ENCODE results near the gene PPFIBP1. TPM values are rescaled to one million over a fixed set of nuclear protein-coding genes. Genes with fewer than 3 reads are reported as not detected.

The PPFIBP1 gene
- polyA plus RNA-seq, 1 experiment = 47.5 TPM

GRCh38 chr12:27530157-27530922 is 6.3 kb downstream of the PPFIBP1 start:
- TF ChIP-seq CTCF (IDR thresholded peaks at IDR 0.05; ENCODE audit: insufficient read depth, low read depth, low read length) = no peak
- no peaks in the 10 kb centered on the region for H3K36me3 ChIP-seq (ENCODE audit: control insufficient read depth, insufficient read depth, low read length)
- no peak for DNase-seq (ENCODE audit: low read depth)
- no peak overlapping the region for H3K4me3 ChIP-seq (ENCODE audit: low read depth, low read length)
- ChIA-PET CTCF (interaction anchor here (0.8 to 2.2 kb wide), 3 partner anchors 23 to 97 kb away, joined by 3 to 6 read pairs (median 3); no protein-coding TSS in a partner anchor), POLR2A (interaction anchor here (0.6 kb wide), 1 partner anchor 10 kb away, joined by 3 read pairs; no protein-coding TSS in a partner anchor)
- H3K27me3 ChIP-seq (ENCODE audit: control insufficient read depth, insufficient read depth, low read length) = no peaks in the 10 kb centered on the region

- Histone ChIP-seq H3K27me3 (ENCODE audit: control insufficient read depth, insufficient read depth, low read length) (no peaks in the 10 kb centered on the region), H3K4me3 (ENCODE audit: low read depth, low read length) (no peak overlapping the region), H3K36me3 (ENCODE audit: control insufficient read depth, insufficient read depth, low read length) (no peaks in the 10 kb centered on the region)
- TF ChIP-seq CTCF (IDR thresholded peaks at IDR 0.05; ENCODE audit: insufficient read depth, low read depth, low read length) = no peak
- DNase-seq (ENCODE audit: low read depth) = no peak
- ChIA-PET POLR2A (no interaction called here), CTCF (interaction anchor here (0.9 to 2.2 kb wide), 3 partner anchors 22 to 104 kb away, joined by 3 to 6 read pairs (median 4); no protein-coding TSS in a partner anchor)
Observed at GRCh38 chr12:27531896-27532295, 7.9 kb downstream of the PPFIBP1 start.

- Histone ChIP-seq H3K36me3 (ENCODE audit: control insufficient read depth, insufficient read depth, low read length) (no peaks in the 10 kb centered on the region), H3K4me3 (ENCODE audit: low read depth, low read length) (no peak overlapping the region), H3K27me3 (ENCODE audit: control insufficient read depth, insufficient read depth, low read length) (no peaks in the 10 kb centered on the region)
- TF ChIP-seq CTCF (IDR thresholded peaks at IDR 0.05; ENCODE audit: insufficient read depth, low read depth, low read length) = no peak
- ChIA-PET POLR2A (no interaction called here), CTCF (no interaction called here)
- no peak for DNase-seq (ENCODE audit: low read depth)
Observed at GRCh38 chr12:27534060-27534764, 10.2 kb downstream of the PPFIBP1 start.

GRCh38 chr12:27534765-27535161 is 10.8 kb downstream of the PPFIBP1 start:
- no peak for TF ChIP-seq CTCF (IDR thresholded peaks at IDR 0.05; ENCODE audit: insufficient read depth, low read depth, low read length)
- POLR2A ChIA-PET = no interaction called here
- Histone ChIP-seq H3K36me3 (ENCODE audit: control insufficient read depth, insufficient read depth, low read length) (no peaks in the 10 kb centered on the region), H3K4me3 (ENCODE audit: low read depth, low read length) (no peak overlapping the region), H3K27me3 (ENCODE audit: control insufficient read depth, insufficient read depth, low read length) (no peaks in the 10 kb centered on the region)
- CTCF ChIA-PET = no interaction called here
- no peak for DNase-seq (ENCODE audit: low read depth)

- DNase-seq (ENCODE audit: low read depth) = no peak
- Histone ChIP-seq H3K27me3 (ENCODE audit: control insufficient read depth, insufficient read depth, low read length) (no peaks in the 10 kb centered on the region), H3K4me3 (ENCODE audit: low read depth, low read length) (no peak overlapping the region), H3K36me3 (ENCODE audit: control insufficient read depth, insufficient read depth, low read length) (no peaks in the 10 kb centered on the region)
- TF ChIP-seq CTCF (IDR thresholded peaks at IDR 0.05; ENCODE audit: insufficient read depth, low read depth, low read length) = no peak
- ChIA-PET POLR2A (no interaction called here), CTCF (no interaction called here)
Observed at GRCh38 chr12:27535318-27535717, 11.3 kb downstream of the PPFIBP1 start.
